PC-9 (cell line): Measurements from ENCODE around the gene HERPUD2.

Experiments
- CTCF ChIP-seq: fragments of 200-600 bp; sonication (generic); conservative IDR thresholded peaks from 2 replicates; pipeline ENCODE4 v1.6.1; 2017; ENCODE audit warnings: mixed run types, antibody characterized with exemption, mild to moderate bottlenecking, moderate library complexity
- EZH2 ChIP-seq: fragments of 200-600 bp; sonication (generic); IDR thresholded peaks from 2 replicates; pipeline ENCODE4 v1.8.0; 2017; ENCODE audit warnings: antibody characterized with exemption, low read depth

- TF ChIP-seq CTCF (no peak), EZH2 (no peak)
Observed at GRCh38 chr7:35720032-35720431, 25.1 kb upstream of the HERPUD2 start.
